Fibroblast of the aortic adventitia (primary cell): Measurements from ENCODE around the gene FBXO31. TPM values are rescaled to one million over a fixed set of nuclear protein-coding genes. Genes with fewer than 3 reads are reported as not detected.

Experiments
- DNase-seq: peaks from one replicate; pipeline ENCODE4 v3.0.0-alpha.2; 2010; ENCODE audit warnings: low read depth
- H3K4me3 ChIP-seq: 2 replicates; pipeline ENCODE4 v1.5.1; 2011; ENCODE audit warnings: low read depth, mild to moderate bottlenecking, control low read depth, low read length, moderate library complexity
- CTCF ChIP-seq: IDR thresholded peaks from 2 replicates; pipeline ENCODE4 v1.5.1; 2011; ENCODE audit warnings: mild to moderate bottlenecking, low read length, control low read depth, inconsistent platforms; ENCODE audit not compliant: insufficient read depth
- total RNA-seq: library from RNA; depleted of rRNA; stranded (reverse); fragments of >200 nt; gene quantifications from 2 replicates; pipeline ENCODE4 v1.2.3, GENCODE V29; 2012; ENCODE audit warnings: low replicate concordance

FBXO31 gene
- total RNA-seq, 1 donor = 30.4 TPM

- H3K4me3 ChIP-seq = no peak overlapping the region
- no peak for TF ChIP-seq CTCF
- no peak for DNase-seq
These were observed 94.7 kb downstream of the FBXO31 start for GRCh38 chr16:87288753-87289362.

GRCh38 chr16:87286839-87287626 is 96.5 kb downstream of the FBXO31 start:
- H3K4me3 ChIP-seq = no peak overlapping the region
- no peak for TF ChIP-seq CTCF
- no peak for DNase-seq

- no peak for TF ChIP-seq CTCF
These were observed 99.4 kb downstream of the FBXO31 start for GRCh38 chr16:87284183-87284582.

GRCh38 chr16:87279094-87279658 is 104.4 kb downstream of the FBXO31 start:
- DNase-seq = no peak
- H3K4me3 ChIP-seq = no peak overlapping the region
- TF ChIP-seq CTCF = no peak

More at GRCh38 chr16:87284183-87284582, 99.4 kb downstream of the FBXO31 start:
- no peak for DNase-seq
- H3K4me3 ChIP-seq = no peak overlapping the region

- peak; percentile 95 for TF ChIP-seq CTCF
- H3K4me3 ChIP-seq = no peak overlapping the region
- DNase-seq = peak; percentile 85
These were observed 105.1 kb downstream of the FBXO31 start for GRCh38 chr16:87278191-87279093.

Other genes with a start within 250 kb of the FBXO31 start
- gene C16orf95, start 66.4 kb downstream of the FBXO31 start, total RNA-seq = 2.0 and 3.4 TPM in 2 replicates
- gene MAP1LC3B, start 8.6 kb upstream of the FBXO31 start, total RNA-seq = 22.2 and 54.9 TPM in 2 replicates
- gene ZCCHC14, start 109.2 kb upstream of the FBXO31 start, total RNA-seq = 17.1 and 24.5 TPM in 2 replicates
- gene JPH3, start 218.7 kb upstream of the FBXO31 start, total RNA-seq = not detected in 2 replicates